ENCODE data around the gene EIF4G3. TPM values are rescaled to one million over a fixed set of nuclear protein-coding genes. Genes with fewer than 3 reads are reported as not detected.

Gene EIF4G3
- total RNA-seq, 1 donor from 2014 or later, result 97.4 TPM

- Mint-ChIP-seq H3K36me3 (ENCODE audit: insufficient read depth) (peaks cover 22% of the 10 kb centered on the region), H3K9me3 (ENCODE audit: low read depth) (no peaks in the 10 kb centered on the region), H3K27me3 (no peaks in the 10 kb centered on the region), H3K4me1 (ENCODE audit: low read depth) (peaks cover 6% of the 10 kb centered on the region), H3K4me3 (ENCODE audit: low read depth) (no peak overlapping the region), H3K27ac (no peak overlapping the region)
- no peak for DNase-seq (ENCODE audit: low spot score, unreplicated experiment)
- TF ChIP-seq CTCF (IDR thresholded peaks at IDR 0.05; ENCODE audit: unreplicated experiment), result no peak
Observed at GRCh38 chr1:20878799-20879198, 297.9 kb downstream of the EIF4G3 start.

GRCh38 chr1:20875198-20875973, 301.3 kb downstream of the EIF4G3 start:
- no peak overlapping the region for H3K27ac Mint-ChIP-seq
- H3K4me3 Mint-ChIP-seq (ENCODE audit: low read depth), result no peak overlapping the region
- H3K9me3 Mint-ChIP-seq (ENCODE audit: low read depth), result no peaks in the 10 kb centered on the region
- peaks cover 6% of the 10 kb centered on the region for H3K4me1 Mint-ChIP-seq (ENCODE audit: low read depth)
- H3K27me3 Mint-ChIP-seq, result no peaks in the 10 kb centered on the region
- peaks cover 18% of the 10 kb centered on the region for H3K36me3 Mint-ChIP-seq (ENCODE audit: insufficient read depth)
- DNase-seq (ENCODE audit: low spot score, unreplicated experiment), result no peak
- TF ChIP-seq CTCF (IDR thresholded peaks at IDR 0.05; ENCODE audit: unreplicated experiment), result no peak

GRCh38 chr1:20873311-20873710, 303.4 kb downstream of the EIF4G3 start:
- H3K27me3 Mint-ChIP-seq, result no peaks in the 10 kb centered on the region

GRCh38 chr1:20871419-20871818, 305.3 kb downstream of the EIF4G3 start:
- Mint-ChIP-seq H3K27ac (no peak overlapping the region), H3K4me3 (ENCODE audit: low read depth) (no peak overlapping the region), H3K4me1 (ENCODE audit: low read depth) (no peaks in the 10 kb centered on the region), H3K36me3 (ENCODE audit: insufficient read depth) (peaks cover 8% of the 10 kb centered on the region), H3K9me3 (ENCODE audit: low read depth) (no peaks in the 10 kb centered on the region), H3K27me3 (no peaks in the 10 kb centered on the region)
- DNase-seq (ENCODE audit: low spot score, unreplicated experiment), result no peak
- no peak for TF ChIP-seq CTCF (IDR thresholded peaks at IDR 0.05; ENCODE audit: unreplicated experiment)

More at GRCh38 chr1:20873311-20873710, 303.4 kb downstream of the EIF4G3 start:
- Mint-ChIP-seq H3K27ac (no peak overlapping the region), H3K9me3 (ENCODE audit: low read depth) (no peaks in the 10 kb centered on the region), H3K4me3 (ENCODE audit: low read depth) (no peak overlapping the region), H3K4me1 (ENCODE audit: low read depth) (no peaks in the 10 kb centered on the region), H3K36me3 (ENCODE audit: insufficient read depth) (peaks cover 12% of the 10 kb centered on the region)
- no peak for DNase-seq (ENCODE audit: low spot score, unreplicated experiment)
- no peak for TF ChIP-seq CTCF (IDR thresholded peaks at IDR 0.05; ENCODE audit: unreplicated experiment)

GRCh38 chr1:20870718-20871117, 306.0 kb downstream of the EIF4G3 start:
- no peaks in the 10 kb centered on the region for H3K27me3 Mint-ChIP-seq
- H3K4me1 Mint-ChIP-seq (ENCODE audit: low read depth), result no peaks in the 10 kb centered on the region
- no peaks in the 10 kb centered on the region for H3K9me3 Mint-ChIP-seq (ENCODE audit: low read depth)
- H3K27ac Mint-ChIP-seq, result no peak overlapping the region
- no peak for DNase-seq (ENCODE audit: low spot score, unreplicated experiment)
- no peak for TF ChIP-seq CTCF (IDR thresholded peaks at IDR 0.05; ENCODE audit: unreplicated experiment)
- no peak overlapping the region for H3K4me3 Mint-ChIP-seq (ENCODE audit: low read depth)
- H3K36me3 Mint-ChIP-seq (ENCODE audit: insufficient read depth), result peaks cover 8% of the 10 kb centered on the region

Measured in progenitor cell of endocrine pancreas (in vitro differentiated cells).